Common myeloid progenitor, CD34-positive (primary cell): Measurements from ENCODE around the gene HAP1.

ENCODE experiments used
- CTCF ChIA-PET: fragments of 350-600 bp; sonication (Branson Sonifier 250); formaldehyde crosslinking; loops from one replicate; lab custom pipeline; 2021; ENCODE audit warnings: antibody characterized with exemption; lab: Charles Lee
- POLR2A ChIA-PET: fragments of 350-600 bp; sonication (Branson Sonifier 250); formaldehyde crosslinking; loops from one replicate; lab custom pipeline; 2021; ENCODE audit warnings: antibody characterized with exemption; lab: Charles Lee
- DNase-seq, 3 donors: peaks; one replicate each; pipeline versions ENCODE4 v3.0.0 to v3.0.0-alpha.2; 2013
- H3K27ac ChIP-seq, 2 experiments: 1 replicate in 1 of 2; 2 replicates in 1 of 2; pipeline ENCODE4 v1.7.0; 2013; ENCODE audit warnings: inconsistent platforms in 2 of 2, low read length in 2 of 2, mild to moderate bottlenecking in 2 of 2, low read depth in 1 of 2, moderate library complexity in 1 of 2; ENCODE audit not compliant: severe bottlenecking in 2 of 2, insufficient read depth in 1 of 2, poor library complexity in 1 of 2
- H3K27me3 ChIP-seq, 5 experiments: replicated peaks in 2 of 5; 1 replicate in 3 of 5; 2 replicates in 2 of 5; pipeline versions ENCODE4 v1.6.1 to v1.7.0; 2013; ENCODE audit warnings: low read length in 4 of 5, mild to moderate bottlenecking in 2 of 5, moderate library complexity in 2 of 5, inconsistent platforms in 1 of 5; ENCODE audit not compliant: insufficient read depth in 5 of 5, control insufficient read depth in 4 of 5
- H3K36me3 ChIP-seq, 4 experiments: 1 replicate in 2 of 4; 2 replicates in 2 of 4; pipeline versions ENCODE4 v1.6.1 to v1.7.0; 2013; ENCODE audit warnings: low read length in 3 of 4, control low read depth in 1 of 4, mild to moderate bottlenecking in 1 of 4; ENCODE audit not compliant: control insufficient read depth in 4 of 4, insufficient read depth in 4 of 4
- H3K4me1 ChIP-seq, 4 experiments: 1 replicate in 3 of 4; 2 replicates in 1 of 4; pipeline versions ENCODE4 v1.6.1 to v1.7.1; 2013; ENCODE audit warnings: low read length in 3 of 4, mild to moderate bottlenecking in 3 of 4, control low read depth in 1 of 4, inconsistent platforms in 1 of 4, moderate library complexity in 1 of 4; ENCODE audit not compliant: control insufficient read depth in 4 of 4, insufficient read depth in 4 of 4; ENCODE audit errors: control extremely low read depth in 1 of 4
- H3K4me3 ChIP-seq, 7 experiments: 1 replicate in 4 of 7; 2 replicates in 3 of 7; pipeline versions ENCODE4 v1.5.1 to v1.7.0; 2013; ENCODE audit warnings: mild to moderate bottlenecking in 7 of 7, low read length in 6 of 7, moderate library complexity in 6 of 7, inconsistent platforms in 2 of 7, low read depth in 2 of 7, control low read depth in 1 of 7; ENCODE audit not compliant: insufficient read depth in 4 of 7, control insufficient read depth in 1 of 7; ENCODE audit errors: extremely low read depth in 1 of 7
- H3K9me3 ChIP-seq, 5 experiments: 1 replicate in 4 of 5; 2 replicates in 1 of 5; pipeline versions ENCODE4 v1.6.1 to v1.7.1; 2013; ENCODE audit warnings: low read length in 4 of 5, mild to moderate bottlenecking in 2 of 5, inconsistent platforms in 1 of 5, low read depth in 1 of 5, moderate library complexity in 1 of 5; ENCODE audit not compliant: control insufficient read depth in 4 of 5, insufficient read depth in 2 of 5; ENCODE audit errors: control extremely low read depth in 1 of 5
- WGBS: methylation state at CpG from one replicate; pipeline ENCODE4 v1.1.5; 2013; ENCODE audit not compliant: insufficient coverage; 5-methylcytosine and 5-hydroxymethylcytosine counted together

The HAP1 gene

DNA sequence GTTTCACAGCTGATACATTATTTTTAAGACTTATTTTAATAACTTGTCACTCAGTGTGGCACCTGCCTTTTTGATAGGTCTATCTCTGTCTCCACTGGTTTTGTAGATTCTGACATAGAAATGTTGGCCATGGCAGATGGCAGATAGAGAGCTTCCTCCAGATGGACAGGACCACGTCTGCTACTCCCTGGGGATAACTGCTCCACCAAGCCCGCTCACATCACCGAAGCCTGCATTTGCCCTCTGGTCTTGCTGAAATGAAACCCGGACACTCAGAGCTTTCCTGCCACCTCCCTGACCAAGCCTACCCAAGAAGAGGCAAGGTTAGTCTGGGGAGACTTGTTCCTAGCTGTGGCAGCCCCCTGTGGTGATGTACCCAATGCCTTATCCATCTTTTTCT lies 16.4 kb upstream of the HAP1 start:
- peaks cover 0 to 25% (median 15%) of the 10 kb centered on the region in 4 experiments for H3K36me3 ChIP-seq
- DNase-seq = no peak
- H3K4me3 ChIP-seq = no peak overlapping the region
- H3K27ac ChIP-seq = no peak overlapping the region
- H3K27me3 ChIP-seq = no peaks in the 10 kb centered on the region
- POLR2A ChIA-PET = interaction anchor here (1.0 to 1.5 kb wide), 2 partner anchors 36 to 44 kb away, joined by 3 read pairs; partner anchors contain the start of gene JUP
- H3K9me3 ChIP-seq = no peaks in the 10 kb centered on the region
- 100% methylated on average over 3 of the region's 4 CpGs for WGBS
- no peaks in the 10 kb centered on the region for H3K4me1 ChIP-seq
- CTCF ChIA-PET = interaction anchor here (0.8 to 3.2 kb wide), 5 partner anchors 8 to 114 kb away, joined by 3 to 13 read pairs (median 4); no protein-coding TSS in a partner anchor

DNA sequence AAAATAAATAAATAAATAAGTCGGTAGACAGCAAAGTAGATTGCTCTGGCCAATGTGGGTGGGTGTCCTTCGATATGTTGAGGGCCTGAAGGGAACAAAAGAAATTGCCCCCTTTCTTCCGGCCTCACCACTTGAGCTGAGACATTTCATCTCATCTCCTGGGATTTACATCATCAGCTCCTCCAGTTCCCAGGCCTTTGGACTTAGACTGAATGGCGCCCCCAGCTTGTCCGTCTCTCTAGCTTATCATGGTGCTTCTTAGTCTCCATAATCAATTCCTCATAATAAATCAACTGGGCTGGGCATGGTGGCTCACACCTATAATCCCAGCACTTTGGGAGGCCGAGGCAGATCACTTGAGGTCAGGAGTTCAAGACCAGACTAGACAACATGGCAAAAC lies 13.8 kb upstream of the HAP1 start:
- H3K27me3 ChIP-seq = no peaks in the 10 kb centered on the region
- H3K4me1 ChIP-seq = no peaks in the 10 kb centered on the region
- no peak overlapping the region for H3K27ac ChIP-seq
- H3K4me3 ChIP-seq = no peak overlapping the region
- H3K36me3 ChIP-seq = peaks cover 0 to 4% (median under 1%) of the 10 kb centered on the region in 4 experiments
- no peaks in the 10 kb centered on the region for H3K9me3 ChIP-seq
- ChIA-PET CTCF (interaction anchor here (1.6 kb wide), 1 partner anchor 12 kb away, joined by 3 read pairs; no protein-coding TSS in a partner anchor), POLR2A (no interaction called here)
- DNase-seq = no peak
- 97% methylated on average over 5 of the region's 6 CpGs for WGBS

DNA sequence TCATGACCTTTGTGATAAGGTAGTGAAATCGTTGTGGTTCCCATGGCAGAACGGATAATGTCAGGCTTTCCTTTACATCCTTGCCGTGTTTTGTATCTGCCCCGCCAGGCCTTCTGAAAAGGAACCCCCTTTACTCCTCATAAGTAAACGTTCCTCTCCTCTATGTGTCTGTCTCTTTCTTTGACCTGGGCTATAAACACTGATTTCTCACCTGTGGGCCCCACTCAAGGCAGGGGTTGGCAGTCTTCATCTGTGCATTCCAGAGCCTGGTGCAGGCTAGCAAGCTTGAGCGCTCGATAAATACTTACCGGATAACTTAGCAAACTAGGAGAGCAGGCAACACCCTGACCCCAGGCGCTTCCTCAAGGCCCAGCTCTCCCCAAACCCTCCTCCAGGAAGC lies 7.3 kb upstream of the HAP1 start:
- ChIA-PET CTCF (interaction anchor here (0.8 to 2.1 kb wide), 5 partner anchors 45 to 154 kb away, joined by 3 to 15 read pairs (median 4); partner anchors contain the start of genes JUP and KLHL11), POLR2A (no interaction called here)
- Histone ChIP-seq H3K27ac (no peak overlapping the region), H3K4me3 (no peak overlapping the region), H3K9me3 (no peaks in the 10 kb centered on the region), H3K27me3 (peaks cover 0 to 11% (median 3%) of the 10 kb centered on the region in 5 experiments), H3K4me1 (peaks cover 0 to 5% (median 4%) of the 10 kb centered on the region in 4 experiments), H3K36me3 (no peaks in the 10 kb centered on the region)
- DNase-seq = no peak
- WGBS = 83% methylated on average over 9 of the region's 9 CpGs

DNA sequence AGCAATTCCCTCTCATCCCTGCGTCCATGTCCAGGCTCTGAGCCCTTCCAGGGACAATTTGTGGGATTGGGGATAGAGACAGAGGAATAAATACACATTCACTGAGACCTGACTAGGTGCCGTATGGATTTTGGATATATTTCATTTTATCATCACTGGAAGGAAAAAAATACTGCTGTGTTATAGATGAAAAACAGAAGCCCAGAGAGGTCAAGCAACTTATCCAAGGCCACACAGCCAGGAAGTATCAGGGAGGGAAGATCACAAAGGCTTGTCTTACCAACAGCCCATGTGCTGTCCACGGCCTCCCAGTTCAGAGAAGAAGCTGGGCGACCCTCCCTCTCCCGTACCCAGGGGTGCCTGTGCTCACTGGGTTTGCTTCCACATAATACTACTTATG lies 6.1 kb upstream of the HAP1 start:
- ChIA-PET POLR2A (no interaction called here), CTCF (interaction anchor here (0.7 to 1.5 kb wide), 3 partner anchors 46 to 155 kb away, joined by 3 to 4 read pairs (median 3); partner anchors contain the start of genes JUP and KLHL11)
- no peak overlapping the region for H3K27ac ChIP-seq
- H3K9me3 ChIP-seq = no peaks in the 10 kb centered on the region
- H3K27me3 ChIP-seq = peaks cover 0 to 23% (median 8%) of the 10 kb centered on the region in 5 experiments
- peaks cover 0 to 5% (median 4%) of the 10 kb centered on the region in 4 experiments for H3K4me1 ChIP-seq
- DNase-seq = no peak
- H3K36me3 ChIP-seq = no peaks in the 10 kb centered on the region
- no peak overlapping the region for H3K4me3 ChIP-seq
- 100% methylated on average over 4 of the region's 5 CpGs for WGBS

DNA sequence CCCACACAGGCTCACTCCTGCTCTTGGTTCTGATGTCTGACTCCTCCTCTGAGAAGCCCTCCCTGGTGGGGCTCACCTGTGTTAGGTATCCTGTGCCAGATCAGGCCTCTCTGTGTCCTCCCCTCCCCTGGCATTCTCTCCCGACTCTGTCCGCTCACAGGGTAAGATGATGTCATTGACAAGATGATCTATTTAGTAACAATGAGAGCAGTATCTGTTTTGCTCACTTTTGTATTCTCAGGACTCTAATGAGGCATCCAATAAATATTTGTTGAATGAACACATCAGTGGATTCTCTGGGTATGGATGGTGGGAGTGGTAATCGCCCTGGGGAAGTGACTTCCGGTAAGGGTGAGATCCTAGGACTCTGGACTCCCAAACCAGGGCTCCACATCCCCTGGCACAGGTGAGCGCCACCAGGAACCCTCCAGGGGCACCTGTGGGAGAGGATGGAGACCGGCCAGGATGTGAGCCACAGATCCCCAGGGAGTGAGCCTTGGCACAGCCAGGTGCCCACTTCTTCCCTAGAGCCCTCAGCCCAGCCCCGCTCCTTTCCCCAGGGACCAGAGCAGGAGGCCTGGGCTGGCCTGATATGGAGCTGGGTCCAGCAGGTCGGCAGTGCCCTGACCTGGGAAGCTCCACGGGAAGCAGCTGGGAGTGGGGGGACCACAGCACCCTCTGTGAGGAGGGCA lies 5.4 kb upstream of the HAP1 start:
- no peak for DNase-seq
- CTCF ChIA-PET = interaction anchor here (0.7 to 1.1 kb wide), 2 partner anchors 62 to 125 kb away, joined by 3 to 4 read pairs; partner anchors contain the start of gene KLHL11
- peaks cover 0 to 8% (median 6%) of the 10 kb centered on the region in 4 experiments for H3K4me1 ChIP-seq
- POLR2A ChIA-PET = no interaction called here
- H3K27ac ChIP-seq = no peak overlapping the region
- WGBS = 77% methylated on average over 3 of the region's 9 CpGs
- peaks cover 0 to 30% (median 10%) of the 10 kb centered on the region in 5 experiments for H3K27me3 ChIP-seq
- H3K36me3 ChIP-seq = no peaks in the 10 kb centered on the region
- no peaks in the 10 kb centered on the region for H3K9me3 ChIP-seq
- no peak overlapping the region for H3K4me3 ChIP-seq

DNA sequence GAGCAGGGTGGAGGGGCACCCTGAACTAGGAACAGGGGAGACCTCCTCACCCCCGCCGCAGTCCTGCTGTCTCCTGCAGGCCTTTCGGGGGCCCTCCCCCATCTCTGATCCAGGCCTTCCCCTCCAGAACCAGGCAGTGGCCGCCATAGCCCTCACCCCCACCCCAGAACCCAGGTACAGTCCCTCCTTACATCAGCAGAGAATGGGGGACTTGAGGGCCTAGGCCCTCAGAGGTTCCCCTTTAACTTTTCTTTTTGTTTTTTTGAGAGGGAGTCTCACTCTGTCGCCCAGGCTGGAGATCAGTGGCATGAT lies 4.3 kb upstream of the HAP1 start:
- Histone ChIP-seq H3K36me3 (no peaks in the 10 kb centered on the region), H3K9me3 (no peaks in the 10 kb centered on the region), H3K4me1 (peaks cover 0 to 19% (median 16%) of the 10 kb centered on the region in 4 experiments), H3K27ac (no peak overlapping the region), H3K27me3 (peaks cover 0 to 40% (median 13%) of the 10 kb centered on the region in 5 experiments), H3K4me3 (no peak overlapping the region)
- 100% methylated on average over 2 of the region's 5 CpGs for WGBS
- ChIA-PET CTCF (interaction anchor here (1.1 kb wide), 1 partner anchor 63 kb away, joined by 4 read pairs; no protein-coding TSS in a partner anchor), POLR2A (no interaction called here)
- DNase-seq = no peak
